Measurements from ENCODE around the gene LCN9. TPM values are rescaled to one million over a fixed set of nuclear protein-coding genes. Genes with fewer than 3 reads are reported as not detected.

The LCN9 gene
- total RNA-seq, 1 experiment from 2014 or later: 0.52 TPM

DNA sequence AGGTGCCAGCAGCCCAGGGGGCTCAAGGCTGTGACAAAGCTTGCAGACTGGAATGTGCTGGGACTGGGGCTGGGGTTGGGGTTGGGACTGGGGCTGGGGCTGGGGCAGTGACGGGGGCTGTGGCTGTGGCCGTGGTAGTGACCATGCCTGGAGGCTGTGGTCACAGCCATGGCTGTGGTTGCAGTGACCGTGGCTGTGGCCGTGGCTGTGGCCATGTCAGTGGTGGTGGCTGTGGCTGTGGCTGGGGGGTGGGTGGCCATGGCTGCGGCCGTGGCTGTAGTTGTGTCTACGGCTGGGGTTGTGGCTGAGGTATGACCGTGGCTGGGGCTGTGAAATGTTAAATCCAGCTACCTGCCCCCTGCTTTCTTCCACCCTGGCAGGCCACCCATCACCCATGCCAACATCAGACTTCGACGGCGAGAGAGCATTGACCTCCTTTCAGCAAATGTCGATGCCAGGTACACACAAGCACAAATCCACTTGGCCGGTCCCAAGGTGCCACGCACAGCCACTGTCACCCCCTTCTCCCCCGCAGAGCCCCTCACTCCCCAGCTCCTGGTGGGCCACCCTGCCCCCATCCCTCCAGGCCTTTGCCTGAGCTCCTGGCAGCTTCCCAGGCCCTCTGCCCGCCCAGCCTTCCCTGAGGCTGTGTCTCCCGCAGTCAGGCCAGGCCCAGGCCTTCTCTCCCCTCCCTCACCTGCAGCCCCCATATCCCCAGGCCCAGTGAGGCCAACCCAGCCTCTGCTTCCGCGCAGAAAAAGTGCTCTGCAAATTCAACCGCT is 15.3 kb downstream of the LCN9 start:
- no peak for DNase-seq
- no peaks in the 10 kb centered on the region for H3K27me3 ChIP-seq (ENCODE audit: insufficient read depth, low read length)
- H3K27ac ChIP-seq (ENCODE audit: insufficient read length, low read depth, low read length): no peak overlapping the region
- no peaks in the 10 kb centered on the region for H3K23me2 ChIP-seq (ENCODE audit: insufficient read length, low read depth, low read length, poor library complexity, severe bottlenecking)
- no peak overlapping the region for H3K4me3 Mint-ChIP-seq
- no peak overlapping the region for H2BK15ac ChIP-seq (ENCODE audit: low read depth, low read length)
- no peaks in the 10 kb centered on the region for H3K79me2 ChIP-seq (ENCODE audit: insufficient read depth, low read length)
- H2AK5ac ChIP-seq (ENCODE audit: insufficient read length, low read length): no peak overlapping the region
- H3T11ph ChIP-seq (ENCODE audit: low read length): no peak overlapping the region
- no peaks in the 10 kb centered on the region for H4K20me1 ChIP-seq (ENCODE audit: control insufficient read depth, insufficient read depth, insufficient read length)
- H4K8ac ChIP-seq (replicated peaks; ENCODE audit: insufficient read length, low read depth, low read length): no peak overlapping the region
- H2BK12ac ChIP-seq (ENCODE audit: insufficient read length, low read depth, low read length): no peak overlapping the region
- H3K4me1 ChIP-seq (ENCODE audit: insufficient read depth, low read length): no peaks in the 10 kb centered on the region
- 0 out of 7 replicates have a peak overlapping the region, but pooled peaks of 1 of the 3 experiments have one; percentile 8 for H3K27ac Mint-ChIP-seq
- no peak overlapping the region for H4K5ac ChIP-seq (ENCODE audit: insufficient read length, low read depth, low read length)
- H2BK20ac ChIP-seq (ENCODE audit: low read depth, low read length, poor library complexity, severe bottlenecking): no peak overlapping the region
- no peak overlapping the region for H3K9ac ChIP-seq (ENCODE audit: extremely low read depth, insufficient read length, low read length)
- H3K4ac ChIP-seq (ENCODE audit: low read depth, low read length): no peak overlapping the region
- no peak overlapping the region for H3K18ac ChIP-seq (ENCODE audit: insufficient read length, low read depth, low read length)
- H4K91ac ChIP-seq (ENCODE audit: insufficient read length, low read depth, low read length): no peak overlapping the region
- H3K79me1 ChIP-seq (ENCODE audit: insufficient read depth, low read depth, low read length, poor library complexity, severe bottlenecking): no peaks in the 10 kb centered on the region
- H3K36me3 Mint-ChIP-seq (ENCODE audit: insufficient read depth in 1 of 3, low read depth in 3 of 3): no peaks in the 10 kb centered on the region; a peak in 1 of 7 replicates
- no peaks in the 10 kb centered on the region for H3K27me3 Mint-ChIP-seq (ENCODE audit: low read depth)
- no CpG with 5 or more reads among the region's 20 CpGs for WGBS (ENCODE audit: extremely low coverage, insufficient read length, low lambda C conversion rate)
- H2BK120ac ChIP-seq (ENCODE audit: low read depth, low read length, poor library complexity, severe bottlenecking): no peak overlapping the region
- H2AFZ ChIP-seq (ENCODE audit: low read length): no peak overlapping the region
- no peaks in the 10 kb centered on the region for H3K9me3 ChIP-seq (ENCODE audit: control insufficient read depth, low read depth, low read length)
- peaks cover 9 to 20% of the 10 kb centered on the region in 2 experiments for H3K4me1 Mint-ChIP-seq
- no peak overlapping the region for H3K14ac ChIP-seq (ENCODE audit: insufficient read depth, low read length)
- H3K4me2 ChIP-seq (ENCODE audit: insufficient read depth, insufficient read length, low read length): no peak overlapping the region
- TF ChIP-seq, protein P1, sequence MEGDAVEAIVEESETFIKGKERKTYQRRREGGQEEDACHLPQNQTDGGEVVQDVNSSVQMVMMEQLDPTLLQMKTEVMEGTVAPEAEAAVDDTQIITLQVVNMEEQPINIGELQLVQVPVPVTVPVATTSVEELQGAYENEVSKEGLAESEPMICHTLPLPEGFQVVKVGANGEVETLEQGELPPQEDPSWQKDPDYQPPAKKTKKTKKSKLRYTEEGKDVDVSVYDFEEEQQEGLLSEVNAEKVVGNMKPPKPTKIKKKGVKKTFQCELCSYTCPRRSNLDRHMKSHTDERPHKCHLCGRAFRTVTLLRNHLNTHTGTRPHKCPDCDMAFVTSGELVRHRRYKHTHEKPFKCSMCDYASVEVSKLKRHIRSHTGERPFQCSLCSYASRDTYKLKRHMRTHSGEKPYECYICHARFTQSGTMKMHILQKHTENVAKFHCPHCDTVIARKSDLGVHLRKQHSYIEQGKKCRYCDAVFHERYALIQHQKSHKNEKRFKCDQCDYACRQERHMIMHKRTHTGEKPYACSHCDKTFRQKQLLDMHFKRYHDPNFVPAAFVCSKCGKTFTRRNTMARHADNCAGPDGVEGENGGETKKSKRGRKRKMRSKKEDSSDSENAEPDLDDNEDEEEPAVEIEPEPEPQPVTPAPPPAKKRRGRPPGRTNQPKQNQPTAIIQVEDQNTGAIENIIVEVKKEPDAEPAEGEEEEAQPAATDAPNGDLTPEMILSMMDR (conservative IDR thresholded peaks at IDR 0.05): no peak
- no peak overlapping the region for H3K56ac ChIP-seq (ENCODE audit: insufficient read length, low read depth, low read length)
- no peak overlapping the region for H3K23ac ChIP-seq (ENCODE audit: insufficient read length, low read depth, low read length)
- H3K9me3 Mint-ChIP-seq: peaks cover 2 to 3% of the 10 kb centered on the region in 2 experiments; a peak in 3 of 5 replicates
- H2BK5ac ChIP-seq (ENCODE audit: insufficient read length, low read length): no peak overlapping the region
